Mucosa of rectum (tissue), 2 donors: ENCODE data around the gene CCDC91.

Experiments
- H3K27ac ChIP-seq, 2 donors: one replicate each; pipeline ENCODE4 v1.7.0; 2013; ENCODE audit warnings: inconsistent platforms in 2 of 2, low read depth in 2 of 2, low read length in 2 of 2
- H3K27me3 ChIP-seq, 2 donors: one replicate each; pipeline ENCODE4 v1.7.0; 2013; ENCODE audit warnings: low read length in 2 of 2; ENCODE audit not compliant: control insufficient read depth in 2 of 2, insufficient read depth in 2 of 2
- H3K36me3 ChIP-seq, 2 donors: one replicate each; pipeline ENCODE4 v1.7.0; 2013; ENCODE audit warnings: low read length in 2 of 2; ENCODE audit not compliant: control insufficient read depth in 2 of 2, insufficient read depth in 2 of 2
- H3K4me1 ChIP-seq, 2 donors: one replicate each; pipeline ENCODE4 v1.7.0; 2013; ENCODE audit warnings: low read length in 2 of 2, mild to moderate bottlenecking in 1 of 2; ENCODE audit not compliant: control insufficient read depth in 2 of 2, insufficient read depth in 2 of 2
- H3K4me3 ChIP-seq, 2 donors: one replicate each; pipeline ENCODE4 v1.7.0; 2013; ENCODE audit warnings: low read length in 2 of 2
- H3K9ac ChIP-seq, 2 donors: one replicate each; pipeline ENCODE4 v1.7.0; 2013; ENCODE audit warnings: low read length in 2 of 2, low read depth in 1 of 2, mild to moderate bottlenecking in 1 of 2
- H3K9me3 ChIP-seq, 2 donors: one replicate each; pipeline ENCODE4 v1.7.0; 2013; ENCODE audit warnings: low read length in 2 of 2; ENCODE audit not compliant: control insufficient read depth in 2 of 2
- donor health status: healthy.
- donor health status: Normal muscosa, but diverticular disease.

The CCDC91 gene

GRCh38 chr12:28268608-28269229, 78.5 kb downstream of the CCDC91 start:
- peaks cover 0 to 4% of the 10 kb centered on the region in 2 donors for H3K9me3 ChIP-seq

GRCh38 chr12:28269851-28270250, 79.6 kb downstream of the CCDC91 start:
- Histone ChIP-seq H3K4me3 (no peak overlapping the region), H3K27ac (no peak overlapping the region), H3K36me3 (no peaks in the 10 kb centered on the region), H3K4me1 (no peaks in the 10 kb centered on the region), H3K9me3 (peaks cover 0 to 4% of the 10 kb centered on the region in 2 donors), H3K9ac (no peak overlapping the region), H3K27me3 (no peaks in the 10 kb centered on the region)

More at GRCh38 chr12:28268608-28269229, 78.5 kb downstream of the CCDC91 start:
- H3K9ac ChIP-seq = no peak overlapping the region
- no peak overlapping the region for H3K4me3 ChIP-seq
- no peaks in the 10 kb centered on the region for H3K36me3 ChIP-seq
- no peaks in the 10 kb centered on the region for H3K27me3 ChIP-seq
- H3K4me1 ChIP-seq = no peaks in the 10 kb centered on the region
- no peak overlapping the region for H3K27ac ChIP-seq

GRCh38 chr12:28278499-28278898, 88.2 kb downstream of the CCDC91 start:
- no peak overlapping the region for H3K4me3 ChIP-seq
- H3K9me3 ChIP-seq = no peaks in the 10 kb centered on the region
- no peaks in the 10 kb centered on the region for H3K27me3 ChIP-seq
- H3K36me3 ChIP-seq = no peaks in the 10 kb centered on the region
- no peak overlapping the region for H3K9ac ChIP-seq
- no peaks in the 10 kb centered on the region for H3K4me1 ChIP-seq
- no peak overlapping the region for H3K27ac ChIP-seq

GRCh38 chr12:28278960-28279359, 88.7 kb downstream of the CCDC91 start:
- Histone ChIP-seq H3K4me1 (no peaks in the 10 kb centered on the region), H3K27me3 (no peaks in the 10 kb centered on the region), H3K4me3 (no peak overlapping the region), H3K9me3 (no peaks in the 10 kb centered on the region), H3K36me3 (no peaks in the 10 kb centered on the region), H3K9ac (no peak overlapping the region), H3K27ac (no peak overlapping the region)

GRCh38 chr12:28286352-28286751, 96.1 kb downstream of the CCDC91 start:
- H3K27me3 ChIP-seq = no peaks in the 10 kb centered on the region
- H3K27ac ChIP-seq = no peak overlapping the region
- H3K36me3 ChIP-seq = peaks cover 0 to 2% of the 10 kb centered on the region in 2 donors
- H3K4me1 ChIP-seq = no peaks in the 10 kb centered on the region
- no peak overlapping the region for H3K9ac ChIP-seq
- peaks cover 6 to 12% of the 10 kb centered on the region in 2 donors for H3K9me3 ChIP-seq
- no peak overlapping the region for H3K4me3 ChIP-seq

- no peaks in the 10 kb centered on the region for H3K27me3 ChIP-seq
- H3K4me3 ChIP-seq = no peak overlapping the region
- H3K9ac ChIP-seq = no peak overlapping the region
- H3K27ac ChIP-seq = no peak overlapping the region
- peaks cover 0 to 2% of the 10 kb centered on the region in 2 donors for H3K36me3 ChIP-seq
- peaks cover 6 to 14% of the 10 kb centered on the region in 2 donors for H3K9me3 ChIP-seq
- no peaks in the 10 kb centered on the region for H3K4me1 ChIP-seq
Observed at GRCh38 chr12:28290262-28290661, 100.0 kb downstream of the CCDC91 start.

GRCh38 chr12:28292699-28293098, 102.4 kb downstream of the CCDC91 start:
- no peaks in the 10 kb centered on the region for H3K36me3 ChIP-seq
- H3K27me3 ChIP-seq = no peaks in the 10 kb centered on the region
- no peak overlapping the region for H3K27ac ChIP-seq
- H3K4me1 ChIP-seq = no peaks in the 10 kb centered on the region
- H3K9me3 ChIP-seq = peaks cover 6 to 14% of the 10 kb centered on the region in 2 donors
- no peak overlapping the region for H3K9ac ChIP-seq
- H3K4me3 ChIP-seq = no peak overlapping the region

GRCh38 chr12:28294300-28294699, 104.0 kb downstream of the CCDC91 start:
- H3K36me3 ChIP-seq = no peaks in the 10 kb centered on the region
- no peak overlapping the region for H3K4me3 ChIP-seq
- H3K9me3 ChIP-seq = peaks cover 6 to 14% of the 10 kb centered on the region in 2 donors
- no peak overlapping the region for H3K9ac ChIP-seq
- no peaks in the 10 kb centered on the region for H3K4me1 ChIP-seq
- no peaks in the 10 kb centered on the region for H3K27me3 ChIP-seq
- no peak overlapping the region for H3K27ac ChIP-seq

- Histone ChIP-seq H3K4me3 (no peak overlapping the region), H3K9ac (no peak overlapping the region), H3K27ac (no peak overlapping the region), H3K4me1 (no peaks in the 10 kb centered on the region), H3K27me3 (no peaks in the 10 kb centered on the region), H3K36me3 (no peaks in the 10 kb centered on the region), H3K9me3 (peaks cover 0 to 2% of the 10 kb centered on the region in 2 donors)
Observed at GRCh38 chr12:28296287-28296686, 106.0 kb downstream of the CCDC91 start.

- Histone ChIP-seq H3K36me3 (peaks cover 0 to 2% of the 10 kb centered on the region in 2 donors), H3K27me3 (no peaks in the 10 kb centered on the region), H3K9ac (no peak overlapping the region), H3K4me3 (no peak overlapping the region), H3K9me3 (no peaks in the 10 kb centered on the region), H3K27ac (no peak overlapping the region), H3K4me1 (no peaks in the 10 kb centered on the region)
Observed at GRCh38 chr12:28303192-28303591, 112.9 kb downstream of the CCDC91 start.
